Epithelial cell of esophagus (primary cell): ENCODE results near the gene CBY3.
"Not testable (repeated sequence)": the region's sequence is repeated elsewhere in the genome, so short reads cannot be mapped to it uniquely, and the experiment has no call there.

Experiments
- DNase-seq: peaks from one replicate; pipeline ENCODE4 v3.0.0; 2010; ENCODE audit warnings: low read depth
- H3K4me3 ChIP-seq: 2 replicates; pipeline ENCODE4 v1.5.1; 2011; ENCODE audit warnings: mild to moderate bottlenecking, low read length, control low read depth
- CTCF ChIP-seq: IDR thresholded peaks from 2 replicates; pipeline ENCODE4 v1.5.1; 2011; ENCODE audit warnings: low read depth, mild to moderate bottlenecking, low read length, control low read depth, inconsistent platforms; ENCODE audit not compliant: insufficient read depth; ENCODE audit errors: missing control alignments

The CBY3 gene

GRCh38 chr5:179716286-179716685, 35.5 kb upstream of the CBY3 start:
- H3K4me3 ChIP-seq, result no peak overlapping the region
- no peak for TF ChIP-seq CTCF
- DNase-seq, result no peak

GRCh38 chr5:179700401-179700918, 19.6 kb upstream of the CBY3 start:
- H3K4me3 ChIP-seq, result peak overlapping the region; percentile 83
- peak; percentile 40 for DNase-seq
- no peak for TF ChIP-seq CTCF

- TF ChIP-seq CTCF, result no peak
- peak; percentile 44 for DNase-seq
- peak overlapping the region; percentile 83 for H3K4me3 ChIP-seq
These were observed 18.9 kb upstream of the CBY3 start for GRCh38 chr5:179699616-179700237.

- no peak for TF ChIP-seq CTCF
- H3K4me3 ChIP-seq, result peak within 1 kb of the TSS; percentile 83
- no peak for DNase-seq
These were observed 18.2 kb upstream of the CBY3 start, which contains the start of gene CANX for GRCh38 chr5:179698935-179699615. CANX (plus strand) TSS chr5:179698967; CDS start chr5:179705682, 6,715 bp downstream.

- DNase-seq, result peak; percentile 100
- H3K4me3 ChIP-seq, result peak overlapping the region; percentile 83
- TF ChIP-seq CTCF, result no peak
These were observed 17.4 kb upstream of the CBY3 start for GRCh38 chr5:179697993-179698934.

- H3K4me3 ChIP-seq, result peak overlapping the region; percentile 75
- not testable (repeated sequence) for DNase-seq
These were observed 16.7 kb upstream of the CBY3 start for GRCh38 chr5:179697543-179697942.

GRCh38 chr5:179697108-179697507, 16.3 kb upstream of the CBY3 start:
- TF ChIP-seq CTCF, result no peak
- no peak for DNase-seq
- H3K4me3 ChIP-seq, result no peak overlapping the region
